GM19438 (cell line): ENCODE results near the gene L3MBTL4.
"Not testable (repeated sequence)": the region's sequence is repeated elsewhere in the genome, so short reads cannot be mapped to it uniquely, and the experiment has no call there.

Source experiments
- ATAC-seq: cut with Tn5 transposase; IDR thresholded peaks from one replicate; pipeline ENCODE4 v1.9.1; 2021; ENCODE audit warnings: low read depth; ENCODE audit not compliant: unreplicated experiment

The L3MBTL4 gene

DNA sequence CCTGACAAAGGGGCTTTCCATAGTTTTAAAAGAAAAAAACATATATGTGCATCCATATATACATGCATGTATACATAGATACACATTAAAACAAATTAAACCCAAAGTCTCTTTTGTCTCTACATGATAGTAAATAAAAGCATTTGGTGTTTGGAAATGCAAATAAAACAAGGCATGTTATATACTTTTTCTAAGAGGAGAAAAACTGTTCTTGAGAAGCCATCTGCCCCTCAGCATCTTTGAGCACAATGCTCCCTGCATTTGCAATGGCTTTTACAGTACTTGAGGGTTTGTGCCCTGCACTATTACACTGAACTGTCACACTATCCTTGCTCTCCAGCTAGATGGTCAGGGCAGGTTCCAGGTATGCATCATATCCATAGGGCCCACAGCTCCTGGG is 210.2 kb downstream of the L3MBTL4 start:
- ATAC-seq = no peak

DNA sequence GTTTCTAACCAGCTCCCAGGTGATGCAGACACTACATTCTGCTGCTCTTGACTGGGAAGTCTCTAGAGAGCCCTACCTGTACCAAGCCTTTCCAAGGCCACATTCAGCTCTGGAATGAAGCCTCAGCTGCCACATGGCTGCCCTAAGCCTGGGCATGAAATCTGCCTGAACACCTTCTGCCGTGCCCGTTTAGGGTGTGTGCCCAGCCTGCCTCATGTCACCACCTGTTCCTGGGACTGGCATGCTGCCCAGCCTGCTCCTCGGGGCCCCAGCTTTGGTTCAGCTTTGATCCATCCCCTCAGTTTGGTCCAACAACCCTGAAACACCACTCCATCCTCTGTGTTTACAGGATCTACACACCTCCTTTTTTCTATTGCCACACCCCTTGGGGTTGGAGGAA is 210.9 kb downstream of the L3MBTL4 start:
- no peak for ATAC-seq

DNA sequence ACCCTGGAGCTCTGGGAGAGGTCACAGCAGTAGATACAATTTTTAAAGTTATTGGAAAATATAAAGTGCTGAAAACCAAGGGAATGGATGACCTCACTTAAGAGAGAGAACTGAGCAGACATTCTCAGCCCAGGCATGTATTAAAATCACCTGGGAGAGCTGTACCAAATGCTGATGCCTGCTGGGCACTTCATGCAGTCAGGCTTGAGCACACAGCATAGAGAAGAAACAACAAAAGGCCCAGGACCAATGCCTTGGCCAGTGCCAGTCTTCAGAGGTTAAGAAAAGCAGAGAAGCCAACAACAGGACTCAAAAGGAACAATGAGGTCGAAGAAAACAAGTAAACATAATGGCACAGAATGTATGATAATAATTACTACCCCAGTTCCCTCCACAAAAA is 211.8 kb downstream of the L3MBTL4 start:
- ATAC-seq = no peak

DNA sequence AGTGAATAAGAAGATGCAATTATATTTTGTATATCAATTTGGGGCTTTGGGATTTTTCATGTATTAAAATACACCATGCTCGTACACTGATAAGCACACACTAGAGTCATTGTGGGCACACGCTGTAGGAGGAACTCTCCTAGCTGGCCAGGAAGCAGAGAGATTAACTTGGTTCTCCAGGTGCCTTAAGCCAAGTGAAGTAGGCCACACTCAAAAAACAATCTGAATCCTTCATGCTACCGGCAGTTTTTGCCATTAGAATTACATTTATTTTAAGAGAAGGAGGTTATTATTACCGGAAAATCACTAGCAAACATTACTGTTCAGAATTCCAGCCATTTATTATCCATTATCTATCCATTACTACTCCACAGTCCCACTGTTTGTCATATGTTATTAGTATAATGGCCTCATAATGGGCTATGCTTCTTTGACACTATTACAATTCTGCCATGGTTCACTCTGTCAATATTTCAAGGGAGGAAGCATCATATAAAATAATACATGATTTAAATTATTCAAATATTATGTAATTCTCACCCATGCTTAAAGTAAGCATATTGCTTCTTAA is 214.4 kb downstream of the L3MBTL4 start:
- ATAC-seq = no peak

DNA sequence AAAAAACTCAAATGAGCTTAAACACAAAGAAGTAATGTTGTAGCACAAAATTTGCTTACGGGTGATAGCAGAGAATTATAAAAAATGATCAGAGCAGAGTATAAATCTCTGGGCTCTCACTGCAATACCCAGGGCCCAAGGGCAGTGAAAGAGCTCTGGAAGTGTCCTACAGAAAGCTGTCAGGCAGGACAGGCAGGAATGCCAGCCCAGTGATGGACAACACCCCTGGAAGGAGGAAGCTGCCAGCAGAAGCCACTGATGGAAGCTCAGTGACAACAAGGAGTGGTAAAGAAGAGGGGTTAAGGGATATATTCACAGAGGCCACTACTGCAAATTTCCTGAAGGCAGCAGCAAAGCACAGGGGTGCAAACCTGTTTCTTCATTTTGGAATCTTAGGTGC is 214.9 kb downstream of the L3MBTL4 start:
- no peak for ATAC-seq

DNA sequence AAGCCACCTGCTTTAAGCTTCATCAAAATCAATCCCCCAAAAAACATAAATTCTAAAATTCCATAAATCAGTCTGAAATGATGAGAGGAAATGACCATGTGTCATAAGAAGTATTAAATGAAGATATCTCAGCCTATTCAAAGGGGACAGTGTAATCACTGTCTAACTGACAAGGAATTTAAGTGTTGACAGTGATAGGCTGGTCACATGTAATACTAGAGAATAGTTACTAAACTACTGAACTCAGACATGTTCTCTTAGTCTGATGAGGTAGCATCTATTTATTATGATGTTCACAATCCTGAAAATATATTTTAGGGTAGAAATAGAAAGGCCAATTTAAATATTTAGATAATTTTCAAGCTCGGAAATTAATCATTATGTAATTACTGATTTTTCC is 216.1 kb downstream of the L3MBTL4 start:
- ATAC-seq = no peak

DNA sequence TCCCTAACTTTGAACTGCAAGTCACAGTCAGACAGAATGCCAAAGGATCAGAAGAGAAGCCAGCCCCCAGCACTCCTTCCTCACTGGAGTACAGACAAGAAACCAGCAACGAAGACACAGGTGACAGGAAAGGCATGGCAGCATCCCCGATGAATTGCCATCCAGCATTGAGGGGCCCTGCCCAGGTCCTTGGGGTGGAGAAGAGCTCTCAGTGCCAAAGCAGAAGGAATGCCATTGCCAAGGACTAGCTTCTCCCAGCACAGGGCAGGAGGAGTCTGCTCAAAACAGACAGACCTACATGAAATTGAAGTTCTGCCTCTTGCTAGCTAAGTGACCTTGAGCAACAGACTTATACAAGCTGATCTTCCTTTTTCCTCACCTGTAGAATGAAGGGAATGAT is 220.1 kb downstream of the L3MBTL4 start:
- no peak for ATAC-seq

DNA sequence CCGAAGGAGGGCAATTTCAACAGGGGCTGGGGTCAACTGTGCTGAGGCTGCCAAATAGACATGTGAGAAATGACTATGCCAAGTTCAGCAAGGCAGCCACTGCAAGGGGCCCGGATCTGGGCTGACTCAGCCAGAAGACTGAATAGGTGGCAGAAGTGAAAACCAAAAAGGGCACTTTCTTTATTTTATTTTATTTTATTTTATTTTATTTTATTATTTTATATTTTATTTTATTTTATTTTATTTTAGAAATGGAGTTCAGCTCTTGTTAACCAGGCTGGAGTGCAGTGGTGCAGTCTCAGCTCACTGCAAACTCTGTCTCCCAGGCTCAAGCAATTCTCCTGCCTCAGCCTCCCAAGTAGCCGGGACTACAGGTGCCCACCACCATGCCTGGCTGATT is 228.9 kb downstream of the L3MBTL4 start:
- ATAC-seq = not testable (repeated sequence)

DNA sequence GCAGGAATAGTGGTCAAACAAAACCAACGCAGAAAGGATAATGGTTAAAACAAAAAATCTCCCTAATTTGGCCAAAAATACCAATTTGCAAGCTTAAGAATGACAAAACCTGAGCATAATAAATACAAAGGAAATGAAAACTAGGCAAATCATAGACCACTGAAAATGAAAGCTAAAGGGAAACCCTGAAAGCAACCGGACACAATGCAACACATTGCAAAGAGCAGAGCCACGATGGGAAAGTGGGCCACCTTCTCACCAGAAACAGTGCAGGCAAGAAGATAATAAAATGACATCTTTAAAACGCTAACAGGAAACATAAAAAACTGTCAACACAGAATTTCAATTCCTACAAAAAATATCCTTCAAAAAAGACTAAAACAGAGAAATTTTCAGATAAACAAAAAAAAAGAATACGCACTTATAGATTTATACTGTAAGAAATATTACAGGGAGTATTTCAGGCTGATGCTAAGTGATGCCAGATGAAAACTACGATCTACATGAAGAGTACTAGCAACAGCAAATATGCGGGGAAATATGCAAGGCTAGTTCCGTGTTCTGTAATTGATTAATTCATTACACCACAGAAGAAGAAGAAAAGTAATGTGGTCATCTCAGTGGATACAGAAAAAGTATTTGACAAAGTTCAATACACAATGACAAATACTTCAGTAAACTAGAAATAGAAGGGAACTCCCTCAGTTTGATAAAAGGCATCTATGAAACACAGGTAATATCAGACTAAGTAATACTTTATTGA is 239.5 kb downstream of the L3MBTL4 start:
- no peak for ATAC-seq

DNA sequence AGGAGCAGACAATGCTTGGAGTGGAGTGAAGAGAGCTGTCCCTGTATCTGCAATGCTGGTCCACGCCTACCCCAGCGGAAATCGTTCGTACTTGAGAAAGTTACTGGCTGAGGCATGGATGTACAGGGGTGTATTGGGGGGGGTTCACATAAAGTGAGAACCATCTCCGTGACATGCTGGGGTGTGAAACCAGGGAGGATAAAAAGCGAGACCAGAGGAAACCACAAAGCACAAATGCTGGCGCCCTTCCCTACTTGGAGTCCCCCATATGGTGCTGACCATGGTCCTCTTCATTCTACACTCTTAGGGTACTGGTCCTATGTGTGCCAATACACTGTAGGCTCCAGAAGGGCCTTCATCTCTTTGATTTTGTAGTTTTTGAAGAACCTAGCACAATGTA is 244.1 kb downstream of the L3MBTL4 start:
- ATAC-seq = no peak

DNA sequence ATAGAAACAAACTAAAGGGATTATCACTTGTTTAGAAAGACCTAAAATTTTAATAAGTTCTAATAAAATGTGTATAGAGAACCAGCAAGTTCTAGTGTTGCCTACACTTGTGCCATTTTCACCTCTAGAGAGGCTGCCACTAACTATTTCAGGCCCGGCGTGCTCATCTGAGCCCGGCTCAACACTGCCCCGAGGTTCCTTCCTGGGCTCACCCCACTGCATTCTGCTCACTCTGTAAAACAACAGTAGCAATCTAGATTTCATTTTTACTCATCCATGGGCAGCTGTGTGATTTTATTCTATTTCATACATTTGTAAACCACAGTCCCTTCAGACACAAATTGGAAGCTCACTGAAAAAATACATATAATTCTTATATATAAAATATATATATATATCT is 253.2 kb downstream of the L3MBTL4 start:
- no peak for ATAC-seq

DNA sequence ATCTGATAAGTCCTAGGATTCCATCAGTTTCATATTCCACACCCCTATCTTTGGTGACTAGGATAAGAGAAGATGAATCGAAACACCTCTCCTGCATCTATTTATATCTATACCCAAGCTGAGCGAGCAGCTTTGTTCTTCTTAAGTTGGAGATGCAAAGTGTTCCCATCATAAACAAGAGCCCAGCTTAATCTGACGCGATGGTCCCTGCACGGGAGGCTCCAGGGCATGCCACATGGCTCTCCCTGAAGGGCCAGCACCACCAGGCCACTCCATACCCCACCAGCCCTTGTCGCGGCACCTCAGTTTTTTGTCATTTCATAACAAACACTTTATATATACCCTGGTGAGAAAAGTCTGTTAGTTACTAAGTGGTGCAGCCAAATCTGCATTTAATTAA is 255.3 kb downstream of the L3MBTL4 start:
- ATAC-seq = no peak

DNA sequence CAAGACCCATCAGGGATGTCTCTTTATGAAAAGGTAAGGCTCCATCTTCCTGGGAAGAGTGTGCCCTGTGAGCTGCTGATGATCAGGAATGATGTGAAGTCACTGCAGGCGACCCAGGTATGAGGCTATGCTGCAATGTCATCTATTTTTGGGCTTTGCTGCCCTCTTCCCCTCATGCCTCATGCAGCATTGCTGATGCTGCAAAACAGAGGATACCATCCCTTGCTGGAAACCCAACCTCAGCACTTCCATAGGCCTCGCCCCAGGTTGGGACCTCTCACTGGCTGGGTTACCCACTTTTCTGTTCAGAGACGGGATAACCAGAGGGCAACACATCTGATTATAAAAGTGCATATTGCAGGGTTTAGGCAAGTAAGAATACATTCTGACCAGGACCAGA is 255.8 kb downstream of the L3MBTL4 start:
- ATAC-seq = no peak

DNA sequence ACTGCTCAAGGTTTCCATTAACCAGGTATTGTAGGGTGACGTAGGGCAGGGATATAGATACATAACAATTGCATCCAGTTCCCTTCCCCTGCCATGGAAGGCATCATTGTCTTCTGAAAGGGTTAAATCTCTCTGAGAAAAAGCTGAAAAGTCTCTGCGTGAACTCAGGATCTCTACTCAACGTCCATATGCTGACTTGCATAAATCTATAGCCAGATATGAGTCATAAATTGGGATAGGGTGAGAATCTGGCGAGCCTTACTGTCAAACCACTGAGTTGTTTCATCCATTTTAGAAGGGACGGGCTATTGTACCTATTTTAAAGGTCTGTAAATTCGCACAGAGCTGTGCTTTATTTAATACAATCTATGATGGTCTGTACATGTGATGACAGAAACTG is 258.3 kb downstream of the L3MBTL4 start:
- no peak for ATAC-seq

DNA sequence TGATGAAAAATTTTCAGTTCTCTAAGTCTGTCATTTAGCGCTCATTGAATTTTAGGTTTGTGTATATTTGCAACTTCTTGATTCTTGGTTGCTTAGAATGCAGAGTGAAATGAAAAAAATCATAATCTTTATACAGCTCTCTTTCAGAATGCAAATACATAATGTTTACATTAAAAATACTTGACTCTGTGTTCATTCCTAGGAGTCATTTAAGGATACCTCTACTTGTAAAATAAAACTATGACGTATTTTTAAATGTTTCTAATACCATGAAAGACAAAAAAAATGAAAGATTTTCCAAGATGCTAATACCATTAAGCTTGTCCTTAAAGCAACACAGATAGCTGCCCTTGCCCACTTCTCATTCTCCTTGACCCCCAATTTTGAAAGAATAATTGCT is 259.0 kb downstream of the L3MBTL4 start:
- no peak for ATAC-seq

DNA sequence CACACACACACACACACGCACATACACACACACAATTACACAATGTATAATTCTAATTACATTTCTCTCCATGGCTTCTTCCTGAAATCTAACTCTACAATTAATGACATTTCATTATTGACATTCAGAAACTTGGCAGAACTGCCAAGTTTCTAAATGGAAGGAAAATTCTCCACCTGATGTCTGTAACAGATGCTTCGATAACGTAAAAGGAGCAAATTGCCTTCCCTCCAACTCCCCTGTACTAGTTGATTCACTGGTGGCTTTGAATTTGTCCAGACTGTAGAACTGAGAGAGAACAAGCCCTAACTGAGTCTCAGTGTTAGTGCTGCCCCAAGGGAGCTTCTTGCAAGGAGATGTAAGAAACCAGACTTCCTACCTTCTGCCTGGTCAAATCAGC is 264.3 kb downstream of the L3MBTL4 start:
- no peak for ATAC-seq

DNA sequence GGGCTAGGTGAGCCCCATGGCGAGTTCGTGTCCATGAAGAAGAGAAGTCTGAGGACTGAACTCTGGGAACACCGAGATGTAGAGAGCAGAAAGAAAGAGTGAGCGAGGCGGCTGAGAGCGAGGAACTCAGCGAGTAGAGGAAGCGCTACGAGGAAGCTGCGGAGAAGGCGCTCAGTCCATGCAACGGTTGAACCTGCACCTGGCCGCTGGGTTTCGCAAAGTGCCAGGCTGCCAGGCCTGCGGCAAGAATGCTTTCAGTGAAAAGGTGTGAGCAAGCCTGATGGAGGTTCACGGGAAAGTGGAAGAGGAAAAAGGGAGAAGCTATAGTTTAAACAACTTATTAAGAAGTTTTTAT is 268.4 kb downstream of the L3MBTL4 start:
- no peak for ATAC-seq

DNA sequence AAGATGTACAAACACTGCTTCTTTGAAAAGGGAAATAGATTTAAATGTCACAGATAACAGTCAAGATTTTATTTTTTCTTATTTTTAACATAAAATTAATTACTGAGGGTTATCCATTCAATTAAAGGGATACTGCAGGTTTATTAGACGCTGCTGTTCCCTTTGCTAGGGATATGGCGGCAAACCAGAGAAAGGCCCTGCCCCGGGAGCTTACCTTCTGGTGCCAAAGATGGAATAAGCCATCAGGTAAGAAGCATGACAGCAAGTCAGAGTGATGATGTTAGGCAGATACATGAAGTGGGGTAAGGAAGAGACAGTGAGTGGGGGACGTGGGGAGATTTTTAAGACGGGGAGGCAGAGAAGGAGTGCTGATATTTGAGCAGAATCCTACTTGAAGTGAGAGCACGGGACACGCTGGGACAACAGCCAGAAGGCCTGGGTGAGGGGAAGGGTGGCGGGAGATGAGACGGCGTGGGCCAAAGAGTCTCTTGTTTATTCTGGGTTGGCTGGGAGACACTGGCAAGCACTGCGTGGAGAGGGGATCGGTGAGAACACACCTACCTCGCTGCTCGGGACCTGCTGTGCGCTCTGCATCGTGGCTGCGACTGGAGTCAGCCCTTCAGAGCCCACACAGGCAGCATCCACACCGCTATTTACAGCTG is 268.9 kb downstream of the L3MBTL4 start:
- no peak for ATAC-seq

DNA sequence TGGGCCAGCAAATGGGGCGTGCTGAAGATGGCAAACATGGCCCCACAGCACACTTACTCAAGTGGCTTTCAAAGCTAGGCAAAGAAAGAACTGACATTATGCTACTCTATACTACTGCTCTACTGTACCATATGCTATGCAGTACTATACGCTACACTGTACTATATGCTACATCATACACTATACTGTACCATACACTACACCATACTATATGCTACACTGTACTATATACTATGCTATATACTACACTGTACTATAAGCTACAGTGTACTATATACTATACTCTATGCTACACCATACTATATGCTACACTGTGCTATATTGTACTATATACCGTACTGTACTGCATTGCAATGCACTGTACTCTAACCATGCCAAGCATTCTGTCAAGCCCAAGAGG is 275.7 kb downstream of the L3MBTL4 start:
- no peak for ATAC-seq

DNA sequence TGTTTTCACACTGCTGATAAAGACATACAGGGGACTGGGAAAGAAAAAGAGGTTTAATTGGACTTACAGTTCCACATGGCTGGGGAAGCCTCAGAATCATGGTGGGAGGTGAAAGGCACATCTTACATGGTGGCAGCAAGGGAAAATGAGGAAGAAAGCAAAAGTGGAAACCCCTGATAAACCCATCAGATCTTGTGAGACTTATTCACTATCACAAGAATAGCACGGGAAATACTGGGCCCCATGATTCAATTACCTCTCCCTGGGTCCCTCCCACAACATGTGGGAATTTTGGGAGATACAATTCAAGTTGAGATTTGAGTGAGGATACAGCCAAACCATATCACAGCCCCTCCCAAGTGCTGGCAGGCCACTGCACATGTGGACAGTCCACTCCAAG is 278.8 kb downstream of the L3MBTL4 start:
- ATAC-seq = not testable (repeated sequence)

DNA sequence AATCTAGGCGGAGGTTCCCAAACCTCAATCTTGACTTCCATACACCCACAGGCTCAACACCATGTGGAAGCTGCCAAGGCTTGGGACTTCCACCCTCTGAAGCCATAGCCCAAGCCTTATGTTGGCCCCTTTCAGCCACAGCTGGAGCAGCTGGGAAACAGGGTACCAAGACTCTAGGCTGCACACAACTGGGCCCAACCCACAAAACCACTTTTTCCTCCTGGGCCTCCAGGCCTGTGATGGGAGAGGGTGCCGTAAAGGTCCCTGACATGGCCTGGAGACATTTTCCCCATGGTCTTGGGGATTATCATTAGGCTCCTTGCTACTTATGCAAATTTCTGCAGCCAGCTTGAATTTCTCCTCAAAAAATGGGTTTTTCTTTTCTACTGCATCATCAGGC is 279.7 kb downstream of the L3MBTL4 start:
- not testable (repeated sequence) for ATAC-seq

DNA sequence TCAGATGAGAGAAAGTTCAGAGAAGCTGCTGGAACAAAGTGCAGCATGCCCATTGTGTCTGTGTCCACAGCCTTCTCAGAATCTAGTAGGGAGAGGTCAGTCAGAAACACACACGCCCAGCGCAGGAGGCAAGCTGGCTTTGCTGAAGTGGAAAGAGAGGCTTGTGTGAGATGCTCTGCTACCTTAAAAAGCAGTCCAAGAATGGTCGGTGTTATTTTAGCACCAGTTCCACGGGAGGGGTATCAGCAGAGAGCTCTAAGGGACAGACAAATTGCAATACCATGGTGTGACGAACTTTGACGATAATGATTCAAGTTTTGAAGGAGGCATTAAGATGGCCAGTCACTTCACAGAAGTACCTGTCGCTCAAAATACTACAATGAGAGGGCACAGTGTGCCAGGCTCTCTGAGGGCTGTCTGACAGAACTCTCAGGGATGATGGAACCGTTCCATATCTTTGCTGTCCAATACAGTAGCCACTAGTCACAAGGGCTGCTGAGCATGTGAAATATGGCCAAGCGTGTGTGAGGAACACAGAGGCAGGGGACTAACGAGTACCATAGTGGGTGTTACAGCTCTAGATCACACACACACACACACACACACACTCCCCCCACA is 281.9 kb downstream of the L3MBTL4 start:
- no peak for ATAC-seq
